GM18511 (cell line): ENCODE data around the gene OR52B6.
A peak's percentile ranks its signal among the peaks of the same experiment; 100 is the strongest.
"Not testable (repeated sequence)": the region's sequence is repeated elsewhere in the genome, so short reads cannot be mapped to it uniquely, and the experiment has no call there.

ENCODE experiments used
- ATAC-seq: cut with Tn5 transposase; IDR thresholded peaks from one replicate; pipeline ENCODE4 v1.9.1; 2021; ENCODE audit warnings: mild to moderate bottlenecking, moderate library complexity; ENCODE audit not compliant: unreplicated experiment

Gene OR52B6

GRCh38 chr11:5593146-5593545 lies 12.5 kb downstream of the OR52B6 start:
- ATAC-seq = no peak

GRCh38 chr11:5596607-5597201 lies 16.0 kb downstream of the OR52B6 start, which contains the start of gene TRIM6:
TSS of gene TRIM6 (plus strand) at chr11:5596637. CDS start at chr11:5596898, 261 bp downstream.
- peak; percentile 41 for ATAC-seq

GRCh38 chr11:5597953-5598352 lies 17.3 kb downstream of the OR52B6 start:
- no peak for ATAC-seq

GRCh38 chr11:5600374-5600851 lies 19.7 kb downstream of the OR52B6 start:
- peak; percentile 91 for ATAC-seq

GRCh38 chr11:5602791-5603190 lies 22.1 kb downstream of the OR52B6 start:
- ATAC-seq = not testable (repeated sequence)

- no peak for ATAC-seq
Observed at GRCh38 chr11:5603326-5603725, 22.6 kb downstream of the OR52B6 start.

- no peak for ATAC-seq
Observed at GRCh38 chr11:5604896-5605295, 24.2 kb downstream of the OR52B6 start.

GRCh38 chr11:5605849-5606248 lies 25.2 kb downstream of the OR52B6 start:
- ATAC-seq = no peak

GRCh38 chr11:5608808-5609207 lies 28.1 kb downstream of the OR52B6 start:
- ATAC-seq = no peak

- no peak for ATAC-seq
Observed at GRCh38 chr11:5610446-5610845, 29.8 kb downstream of the OR52B6 start.

- ATAC-seq = no peak
Observed at GRCh38 chr11:5611627-5612026, 30.9 kb downstream of the OR52B6 start.

- no peak for ATAC-seq
Observed at GRCh38 chr11:5618807-5619206, 38.1 kb downstream of the OR52B6 start.

GRCh38 chr11:5620651-5621521 lies 40.2 kb downstream of the OR52B6 start:
- ATAC-seq = no peak

GRCh38 chr11:5621580-5621979 lies 40.9 kb downstream of the OR52B6 start:
- no peak for ATAC-seq

GRCh38 chr11:5622802-5623201 lies 42.1 kb downstream of the OR52B6 start:
- ATAC-seq = no peak

GRCh38 chr11:5624489-5625279 lies 44.0 kb downstream of the OR52B6 start, which contains the start of gene TRIM34:
TSS of gene TRIM34 (plus strand) at chr11:5625001. CDS start at chr11:5632332, 7,331 bp downstream.
- ATAC-seq = peak; percentile 98

- no peak for ATAC-seq
Observed at GRCh38 chr11:5625281-5625680, 44.6 kb downstream of the OR52B6 start.

- ATAC-seq = no peak
Observed at GRCh38 chr11:5626196-5626595, 45.5 kb downstream of the OR52B6 start.

GRCh38 chr11:5631417-5631816 lies 50.7 kb downstream of the OR52B6 start:
- ATAC-seq = peak; percentile 19
